ENCODE measurements around the gene PDPR.
"Not testable (repeated sequence)": the region's sequence is repeated elsewhere in the genome, so short reads cannot be mapped to it uniquely, and the experiment has no call there.

Gene PDPR

DNA sequence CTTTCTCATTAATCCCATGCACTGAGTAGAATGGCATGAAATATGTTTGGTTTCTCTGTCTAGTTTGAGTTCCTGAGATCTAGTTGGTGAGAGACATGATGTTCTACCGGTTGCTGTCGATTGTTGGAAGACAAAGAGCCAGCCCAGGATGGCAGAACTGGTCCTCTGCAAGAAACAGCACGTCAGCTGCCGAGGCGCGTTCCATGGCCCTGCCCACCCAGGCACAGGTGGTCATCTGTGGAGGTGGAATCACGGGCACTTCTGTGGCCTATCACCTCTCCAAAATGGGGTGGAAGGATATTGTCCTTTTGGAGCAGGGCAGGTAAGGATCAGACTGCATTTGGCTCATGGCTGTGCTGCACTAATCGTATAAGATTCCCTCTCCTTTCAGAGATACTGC, 6.3 kb downstream of the PDPR start:
- H3K4me3 ChIP-seq (ENCODE audit: low read depth, low read length); DNase-seq (ENCODE audit: low read depth): not testable (repeated sequence)

DNA sequence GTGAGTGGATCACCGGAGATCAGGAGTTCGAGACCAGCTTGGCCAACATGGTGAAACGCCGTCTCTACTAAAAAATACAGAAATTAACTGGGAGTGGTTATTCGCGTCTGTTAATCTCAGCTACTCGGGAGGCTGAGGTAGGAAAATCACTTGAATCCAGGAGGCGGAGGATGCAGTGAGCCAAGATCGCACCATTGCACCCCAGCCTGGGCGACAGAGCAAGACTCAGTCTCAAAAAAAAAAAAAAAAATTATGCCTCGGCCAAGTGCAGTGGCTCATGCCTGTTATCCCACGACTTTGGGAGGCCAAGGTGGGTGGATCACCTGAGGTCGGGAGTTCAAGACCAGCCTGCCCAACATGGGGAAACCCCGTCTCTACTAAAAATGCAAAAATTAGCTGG, 9.7 kb downstream of the PDPR start:
- DNase-seq (ENCODE audit: low read depth); H3K4me3 ChIP-seq (ENCODE audit: low read depth, low read length): not testable (repeated sequence)

DNA sequence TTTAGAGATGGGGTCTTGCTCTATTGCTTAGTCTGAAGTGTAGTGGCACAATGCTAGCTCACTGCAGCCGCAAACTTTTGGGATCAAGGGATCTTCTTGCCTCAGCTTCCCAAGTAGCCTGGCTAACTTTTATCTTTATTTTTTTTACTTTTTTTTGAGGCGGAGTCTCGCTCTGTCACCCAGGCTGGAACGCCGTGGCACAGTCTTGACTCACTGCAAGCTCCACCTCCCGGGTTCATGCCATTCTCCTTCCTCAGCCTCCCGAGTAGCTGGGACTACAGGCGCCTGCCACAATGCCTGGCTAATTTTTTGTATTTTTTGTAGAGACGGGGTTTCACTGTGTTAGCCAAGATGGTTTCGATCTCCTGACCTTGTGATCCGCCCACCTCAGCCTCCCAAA, 12.1 kb downstream of the PDPR start:
- not testable (repeated sequence) for H3K4me3 ChIP-seq (ENCODE audit: low read depth, low read length); DNase-seq (ENCODE audit: low read depth)

DNA sequence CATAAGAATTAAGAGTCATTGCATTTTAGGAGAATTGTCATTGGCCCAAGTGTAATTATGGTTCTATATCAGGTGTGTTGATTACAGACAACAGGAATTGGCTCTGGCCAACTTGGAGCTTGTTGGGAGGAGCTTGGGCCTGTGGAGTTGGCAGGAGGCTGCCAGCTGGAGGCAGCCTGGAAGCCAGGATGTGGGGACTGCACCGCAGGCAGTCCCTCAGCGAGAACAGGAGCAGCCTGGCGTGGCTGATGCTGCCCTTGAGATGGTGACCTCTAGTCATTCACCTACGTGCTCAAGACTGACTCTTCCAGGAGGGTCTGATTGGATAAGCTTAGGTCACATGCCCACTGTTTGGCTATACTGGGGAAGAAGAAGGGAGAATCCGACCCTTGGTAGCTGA, 13.6 kb downstream of the PDPR start:
- not testable (repeated sequence) for H3K4me3 ChIP-seq (ENCODE audit: low read depth, low read length); DNase-seq (ENCODE audit: low read depth)

DNA sequence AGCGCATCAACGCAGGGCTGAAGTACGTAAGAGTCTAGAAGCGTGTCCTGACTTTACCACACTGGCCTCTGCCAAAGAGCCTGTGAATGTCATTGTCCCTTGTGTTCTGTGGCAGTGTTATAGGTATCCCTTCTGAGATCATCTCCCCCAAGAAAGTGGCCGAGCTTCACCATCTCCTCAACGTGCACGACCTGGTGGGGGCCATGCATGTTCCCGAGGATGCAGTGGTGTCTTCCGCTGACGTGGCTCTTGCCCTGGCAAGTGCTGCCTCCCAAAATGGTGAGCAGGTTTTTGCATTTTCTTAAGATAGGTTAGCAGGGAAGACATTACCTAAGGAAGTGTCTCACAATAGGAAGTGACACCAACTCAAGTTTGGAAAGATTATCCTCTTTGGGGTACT, 14.7 kb downstream of the PDPR start:
- not testable (repeated sequence) for H3K4me3 ChIP-seq (ENCODE audit: low read depth, low read length); DNase-seq (ENCODE audit: low read depth)

DNA sequence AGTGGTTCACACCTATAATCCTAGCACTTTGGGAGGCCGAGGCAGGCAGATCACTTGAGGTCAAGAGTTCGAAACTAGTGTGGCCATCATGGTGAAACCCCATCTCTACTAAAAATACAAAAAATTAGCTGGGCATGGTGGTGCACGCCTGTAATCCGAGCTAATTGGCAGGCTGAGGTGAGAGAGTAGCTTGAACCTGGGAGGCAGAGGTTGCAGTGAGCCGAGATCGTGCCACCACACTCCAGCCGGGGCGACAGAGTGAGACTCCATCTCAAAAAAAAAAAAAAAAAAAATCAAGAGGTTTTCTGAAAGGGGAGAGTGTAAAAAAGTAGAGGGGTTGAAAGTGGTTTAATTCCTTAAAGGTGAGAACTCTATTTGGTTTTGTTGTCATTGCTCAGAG, 21.7 kb downstream of the PDPR start:
- H3K4me3 ChIP-seq (ENCODE audit: low read depth, low read length); DNase-seq (ENCODE audit: low read depth): not testable (repeated sequence)

DNA sequence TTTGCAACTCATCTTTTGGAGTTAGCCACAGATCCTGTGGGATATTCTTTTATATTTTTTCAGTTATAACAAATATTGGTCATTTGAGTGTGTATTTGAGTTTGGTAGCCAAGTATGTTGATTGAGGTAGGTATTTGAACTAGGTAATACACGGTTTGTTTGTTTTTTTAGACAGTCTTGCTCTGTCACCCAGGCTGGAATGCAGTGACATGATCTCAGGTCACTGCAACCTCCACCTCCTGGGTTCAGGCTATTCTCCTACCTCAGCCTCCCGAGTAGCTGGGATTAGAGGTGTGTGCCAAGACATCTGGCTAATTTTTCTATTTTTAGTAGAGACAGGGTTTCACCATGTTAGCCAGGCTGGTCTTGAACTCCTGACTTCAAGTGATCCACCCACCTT, 22.5 kb downstream of the PDPR start:
- not testable (repeated sequence) for H3K4me3 ChIP-seq (ENCODE audit: low read depth, low read length); DNase-seq (ENCODE audit: low read depth)

DNA sequence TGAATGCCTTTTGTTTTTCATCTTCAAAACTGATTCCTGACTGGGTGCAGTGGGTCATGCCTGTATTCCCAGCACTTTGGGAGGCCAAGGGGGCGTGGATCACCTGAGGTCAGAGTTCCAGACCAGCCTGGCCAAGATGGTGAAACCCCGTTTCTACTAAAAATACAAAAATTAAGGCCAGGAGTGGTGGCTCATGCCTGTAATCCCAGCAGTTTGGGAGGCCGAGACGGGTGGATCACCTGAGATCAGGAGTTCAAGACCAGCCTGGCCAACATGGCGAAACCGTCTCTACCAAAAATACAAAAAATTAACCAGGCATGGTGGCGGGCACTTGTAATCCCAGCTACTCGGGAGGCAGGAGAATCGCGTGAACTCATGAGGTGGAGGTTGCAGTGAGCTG, 28.6 kb downstream of the PDPR start:
- not testable (repeated sequence) for H3K4me3 ChIP-seq (ENCODE audit: low read depth, low read length); DNase-seq (ENCODE audit: low read depth)

DNA sequence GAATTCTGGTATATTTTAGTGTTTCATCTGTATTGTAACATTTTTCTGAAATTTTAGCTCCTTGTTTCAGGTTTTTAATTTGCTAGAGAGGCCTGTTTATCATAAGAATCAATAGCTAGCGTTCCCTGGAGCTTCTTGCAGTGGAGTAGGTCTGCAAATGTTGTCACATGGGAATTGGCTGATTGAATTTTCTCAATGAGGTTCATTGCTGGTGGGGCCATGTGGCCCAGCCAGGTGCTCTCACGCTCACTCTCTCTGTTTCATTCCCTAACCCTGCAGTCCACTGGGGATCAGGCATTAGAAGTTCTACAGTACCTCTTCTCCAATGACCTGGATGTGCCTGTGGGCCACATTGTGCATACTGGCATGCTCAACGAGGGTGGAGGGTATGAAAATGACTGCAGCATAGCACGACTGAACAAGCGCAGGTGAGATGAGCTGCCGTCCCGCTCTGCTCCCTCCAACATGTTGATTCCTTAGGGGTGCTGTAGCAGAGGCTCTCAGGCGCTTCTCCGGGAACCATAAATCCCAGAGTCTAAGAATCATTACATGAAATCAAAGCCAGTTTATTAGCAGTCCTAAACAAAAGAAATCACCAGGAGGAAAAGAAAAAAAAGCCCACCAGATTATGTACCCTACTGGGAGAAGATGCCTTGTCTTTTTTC, 29.2 kb downstream of the PDPR start:
- H3K4me3 ChIP-seq (ENCODE audit: low read depth, low read length); DNase-seq (ENCODE audit: low read depth): not testable (repeated sequence)

DNA sequence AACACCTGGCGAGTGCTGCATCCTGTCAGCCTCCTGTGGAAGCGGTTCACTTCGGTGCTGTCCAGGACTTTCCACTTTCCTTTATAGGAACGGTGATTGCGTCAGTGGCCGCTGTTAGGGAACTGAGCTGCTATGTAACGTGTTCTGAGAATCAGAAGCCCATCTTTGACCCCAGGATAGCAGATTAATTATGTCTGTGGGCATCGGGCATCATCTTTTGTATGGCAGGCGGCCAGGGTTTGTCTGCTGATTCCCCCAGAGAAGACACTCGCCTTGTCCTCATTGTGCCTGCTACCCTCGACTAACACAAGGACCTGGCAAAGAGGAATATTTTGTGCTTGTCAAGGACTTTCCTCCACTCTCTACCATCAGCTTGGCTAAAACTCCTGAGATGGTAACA, 33.7 kb downstream of the PDPR start:
- not testable (repeated sequence) for DNase-seq (ENCODE audit: low read depth); H3K4me3 ChIP-seq (ENCODE audit: low read depth, low read length)

DNA sequence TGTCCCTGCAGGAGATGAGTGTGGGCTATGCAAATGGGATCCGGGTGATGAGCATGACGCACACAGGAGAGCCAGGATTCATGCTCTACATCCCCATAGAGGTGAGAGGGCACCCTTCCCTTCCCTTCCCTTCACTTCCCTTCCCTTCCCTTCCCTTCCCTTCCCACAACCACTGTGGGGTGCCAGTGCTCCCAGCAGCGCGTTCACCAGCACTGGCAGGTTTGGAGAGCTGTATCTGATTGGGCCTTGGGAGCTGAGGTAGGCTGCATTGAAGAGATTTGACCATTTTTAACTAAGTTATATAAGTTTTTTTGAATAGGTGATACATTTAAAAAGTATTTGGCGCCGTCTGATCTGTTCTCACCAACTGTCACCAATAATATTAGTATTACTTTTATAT, 34.3 kb downstream of the PDPR start:
- not testable (repeated sequence) for DNase-seq (ENCODE audit: low read depth); H3K4me3 ChIP-seq (ENCODE audit: low read depth, low read length)

DNA sequence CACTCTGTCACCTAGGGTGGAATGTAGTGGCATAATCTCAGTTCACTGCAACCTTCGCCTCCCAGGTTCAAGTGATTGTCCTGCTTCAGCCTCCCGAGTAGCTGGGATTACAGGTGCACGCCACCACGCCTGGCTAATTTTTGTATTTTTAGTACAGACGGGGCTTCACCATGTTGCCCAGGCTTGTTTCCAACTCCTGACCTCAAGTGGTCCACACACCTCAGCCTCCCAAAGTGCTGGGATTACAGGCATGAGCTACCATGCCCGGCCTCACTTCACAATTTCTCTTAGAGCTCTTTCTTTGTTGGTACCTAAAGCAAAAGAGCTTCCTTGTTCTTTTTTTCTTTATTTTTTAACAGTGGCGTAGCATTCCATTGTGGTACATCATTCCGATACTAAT, 35.2 kb downstream of the PDPR start:
- H3K4me3 ChIP-seq (ENCODE audit: low read depth, low read length); DNase-seq (ENCODE audit: low read depth): not testable (repeated sequence)

DNA sequence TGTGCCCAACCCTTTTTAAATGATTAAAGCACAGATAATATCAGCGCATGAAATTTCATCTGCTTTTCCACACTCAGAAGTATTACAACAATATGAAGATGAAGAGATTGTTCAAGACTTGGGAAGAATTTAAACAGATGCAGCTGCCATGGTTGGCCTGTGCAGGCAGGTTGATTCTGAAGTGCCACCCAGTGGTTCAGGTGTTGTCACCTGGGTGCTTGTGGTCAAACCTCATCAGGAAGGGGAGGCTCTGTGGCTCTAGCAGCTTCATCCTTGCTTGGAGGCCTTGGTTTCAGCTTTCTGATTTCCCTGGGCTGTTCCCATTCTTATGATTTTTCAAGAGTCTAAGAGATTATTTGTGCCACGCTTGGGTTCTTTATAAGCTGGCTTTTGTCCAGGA, 37.3 kb downstream of the PDPR start:
- no peak overlapping the region for H3K4me3 ChIP-seq (ENCODE audit: low read depth, low read length)
- TF ChIP-seq MYC (IDR thresholded peaks at IDR 0.05; ENCODE audit: low read depth, low read length) (no peak), POLR2A (IDR thresholded peaks at IDR 0.05; ENCODE audit: extremely low read depth, insufficient read length) (no peak)
- TF ChIP-seq, protein P1, sequence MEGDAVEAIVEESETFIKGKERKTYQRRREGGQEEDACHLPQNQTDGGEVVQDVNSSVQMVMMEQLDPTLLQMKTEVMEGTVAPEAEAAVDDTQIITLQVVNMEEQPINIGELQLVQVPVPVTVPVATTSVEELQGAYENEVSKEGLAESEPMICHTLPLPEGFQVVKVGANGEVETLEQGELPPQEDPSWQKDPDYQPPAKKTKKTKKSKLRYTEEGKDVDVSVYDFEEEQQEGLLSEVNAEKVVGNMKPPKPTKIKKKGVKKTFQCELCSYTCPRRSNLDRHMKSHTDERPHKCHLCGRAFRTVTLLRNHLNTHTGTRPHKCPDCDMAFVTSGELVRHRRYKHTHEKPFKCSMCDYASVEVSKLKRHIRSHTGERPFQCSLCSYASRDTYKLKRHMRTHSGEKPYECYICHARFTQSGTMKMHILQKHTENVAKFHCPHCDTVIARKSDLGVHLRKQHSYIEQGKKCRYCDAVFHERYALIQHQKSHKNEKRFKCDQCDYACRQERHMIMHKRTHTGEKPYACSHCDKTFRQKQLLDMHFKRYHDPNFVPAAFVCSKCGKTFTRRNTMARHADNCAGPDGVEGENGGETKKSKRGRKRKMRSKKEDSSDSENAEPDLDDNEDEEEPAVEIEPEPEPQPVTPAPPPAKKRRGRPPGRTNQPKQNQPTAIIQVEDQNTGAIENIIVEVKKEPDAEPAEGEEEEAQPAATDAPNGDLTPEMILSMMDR (IDR thresholded peaks at IDR 0.05; ENCODE audit: low read depth, low read length): no peak
- TF ChIP-seq, protein P2, sequence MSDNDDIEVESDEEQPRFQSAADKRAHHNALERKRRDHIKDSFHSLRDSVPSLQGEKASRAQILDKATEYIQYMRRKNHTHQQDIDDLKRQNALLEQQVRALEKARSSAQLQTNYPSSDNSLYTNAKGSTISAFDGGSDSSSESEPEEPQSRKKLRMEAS (IDR thresholded peaks at IDR 0.05; ENCODE audit: low read depth, low read length): no peak
- no peak for DNase-seq (ENCODE audit: low read depth)

All from NB4 (cell line).